ENCODE data around the gene NOVA2.
A peak's percentile ranks its signal among the peaks of the same experiment; 100 is the strongest.

Gene NOVA2

GRCh38 chr19:45960595-45961235 is 12.9 kb downstream of the NOVA2 start:
- DNase-seq, result peak; percentile 31

- no peak for DNase-seq
These were observed 14.1 kb downstream of the NOVA2 start for GRCh38 chr19:45959517-45960025.

- DNase-seq, result no peak
These were observed 14.7 kb downstream of the NOVA2 start for GRCh38 chr19:45958769-45959516.

- DNase-seq, result no peak
These were observed 15.3 kb downstream of the NOVA2 start for GRCh38 chr19:45958320-45958719.

- no peak for DNase-seq
These were observed 17.6 kb downstream of the NOVA2 start for GRCh38 chr19:45955905-45956608.

GRCh38 chr19:45954156-45954555 is 19.5 kb downstream of the NOVA2 start:
- DNase-seq, result peak; percentile 25

- DNase-seq, result no peak
These were observed 20.0 kb downstream of the NOVA2 start for GRCh38 chr19:45953676-45954075.

- DNase-seq, result peak; percentile 83
These were observed 20.8 kb downstream of the NOVA2 start for GRCh38 chr19:45952686-45953505.

- no peak for DNase-seq
These were observed 21.4 kb downstream of the NOVA2 start for GRCh38 chr19:45952341-45952685.

GRCh38 chr19:45947926-45948325 is 25.7 kb downstream of the NOVA2 start:
- DNase-seq, result peak; percentile 23

GRCh38 chr19:45940515-45940805 is 33.2 kb downstream of the NOVA2 start:
- DNase-seq, result no peak

- peak; percentile 23 for DNase-seq
These were observed 33.7 kb downstream of the NOVA2 start for GRCh38 chr19:45939792-45940514.

GRCh38 chr19:45938733-45939319 is 34.8 kb downstream of the NOVA2 start:
- DNase-seq, result no peak

GRCh38 chr19:45935267-45935666 is 38.4 kb downstream of the NOVA2 start:
- DNase-seq, result peak; percentile 36

GRCh38 chr19:45934551-45935230 is 39.0 kb downstream of the NOVA2 start:
- no peak for DNase-seq

- DNase-seq, result no peak
These were observed 39.9 kb downstream of the NOVA2 start for GRCh38 chr19:45933759-45934158.

- DNase-seq, result no peak
These were observed 42.6 kb downstream of the NOVA2 start for GRCh38 chr19:45931055-45931454.

- no peak for DNase-seq
These were observed 44.4 kb downstream of the NOVA2 start for GRCh38 chr19:45929247-45929646.

- peak; percentile 98 for DNase-seq
These were observed 46.0 kb downstream of the NOVA2 start for GRCh38 chr19:45927565-45928261.

GRCh38 chr19:45924891-45925447 is 48.7 kb downstream of the NOVA2 start:
- DNase-seq, result peak; percentile 41
